RCC 7860 (cell line): ENCODE results near the gene GALNT14.
"Not testable (repeated sequence)": the region's sequence is repeated elsewhere in the genome, so short reads cannot be mapped to it uniquely, and the experiment has no call there.

Experiments
- DNase-seq: peaks from one replicate; pipeline ENCODE4 v3.0.0-alpha.2; 2015; ENCODE audit warnings: low spot score
- FAIRE-seq: peaks from 2 replicates; lab custom pipeline; 2012; peaks lifted over from hg19 to GRCh38; lab: Jason Lieb, UNC

Gene GALNT14

GRCh38 chr2:30911327-30911726 is 226.9 kb downstream of the GALNT14 start:
- DNase-seq (no peak), FAIRE-seq (no peak)

GRCh38 chr2:30910686-30911085 is 227.6 kb downstream of the GALNT14 start:
- DNase-seq (no peak), FAIRE-seq (no peak)

GRCh38 chr2:30904437-30904836 is 233.8 kb downstream of the GALNT14 start:
- not testable (repeated sequence) for FAIRE-seq

GRCh38 chr2:30903326-30903725 is 234.9 kb downstream of the GALNT14 start:
- DNase-seq (no peak), FAIRE-seq (no peak)

More at GRCh38 chr2:30904437-30904836, 233.8 kb downstream of the GALNT14 start:
- not testable (repeated sequence) for DNase-seq

GRCh38 chr2:30900381-30900780 is 237.9 kb downstream of the GALNT14 start:
- FAIRE-seq (no peak), DNase-seq (no peak)

GRCh38 chr2:30899516-30900054 is 238.7 kb downstream of the GALNT14 start:
- FAIRE-seq (no peak), DNase-seq (no peak)

GRCh38 chr2:30897539-30897938 is 240.7 kb downstream of the GALNT14 start:
- FAIRE-seq = no peak
- DNase-seq = no peak

GRCh38 chr2:30894498-30895119 is 243.6 kb downstream of the GALNT14 start:
- DNase-seq = no peak

GRCh38 chr2:30888852-30889409 is 249.3 kb downstream of the GALNT14 start:
- DNase-seq (no peak), FAIRE-seq (no peak)

More at GRCh38 chr2:30894498-30895119, 243.6 kb downstream of the GALNT14 start:
- FAIRE-seq = no peak

- no peak for FAIRE-seq
- DNase-seq = no peak
Measured at GRCh38 chr2:30886080-30886479, 252.2 kb downstream of the GALNT14 start.

GRCh38 chr2:30883822-30884221 is 254.4 kb downstream of the GALNT14 start:
- FAIRE-seq (no peak), DNase-seq (no peak)

GRCh38 chr2:30883184-30883583 is 255.1 kb downstream of the GALNT14 start:
- no peak for DNase-seq
- FAIRE-seq = no peak

GRCh38 chr2:30880516-30880915 is 257.7 kb downstream of the GALNT14 start:
- no peak for DNase-seq
- no peak for FAIRE-seq

GRCh38 chr2:30877833-30878232 is 260.4 kb downstream of the GALNT14 start:
- no peak for DNase-seq
- no peak for FAIRE-seq

- no peak for DNase-seq
- no peak for FAIRE-seq
Measured at GRCh38 chr2:30872797-30873196, 265.4 kb downstream of the GALNT14 start.

GRCh38 chr2:30871980-30872789 is 266.1 kb downstream of the GALNT14 start:
- no peak for DNase-seq
- no peak for FAIRE-seq

GRCh38 chr2:30871440-30871839 is 266.8 kb downstream of the GALNT14 start:
- no peak for FAIRE-seq
- no peak for DNase-seq

GRCh38 chr2:30869988-30870387 is 268.3 kb downstream of the GALNT14 start:
- DNase-seq (no peak), FAIRE-seq (no peak)

GRCh38 chr2:30867385-30867784 is 270.9 kb downstream of the GALNT14 start:
- no peak for FAIRE-seq
- no peak for DNase-seq

- no peak for FAIRE-seq
Measured at GRCh38 chr2:30866974-30867373, 271.3 kb downstream of the GALNT14 start.

GRCh38 chr2:30865892-30866681 is 272.2 kb downstream of the GALNT14 start:
- DNase-seq = no peak
- no peak for FAIRE-seq

More at GRCh38 chr2:30866974-30867373, 271.3 kb downstream of the GALNT14 start:
- no peak for DNase-seq
